HL-60/S4 treated with retinoic acid at 250 ng/mL for 4 days and 3 days (cell line): Measurements from ENCODE around the gene CEP128.

Experiments used
- in situ Hi-C: fragments of 300-500 bp; cut with MboI; formaldehyde crosslinking; loops from 2 replicates; pipeline ENCODE4 v1.7.0; 2022; ENCODE audit warnings: low sequenced_read_pairs

CEP128 gene

DNA sequence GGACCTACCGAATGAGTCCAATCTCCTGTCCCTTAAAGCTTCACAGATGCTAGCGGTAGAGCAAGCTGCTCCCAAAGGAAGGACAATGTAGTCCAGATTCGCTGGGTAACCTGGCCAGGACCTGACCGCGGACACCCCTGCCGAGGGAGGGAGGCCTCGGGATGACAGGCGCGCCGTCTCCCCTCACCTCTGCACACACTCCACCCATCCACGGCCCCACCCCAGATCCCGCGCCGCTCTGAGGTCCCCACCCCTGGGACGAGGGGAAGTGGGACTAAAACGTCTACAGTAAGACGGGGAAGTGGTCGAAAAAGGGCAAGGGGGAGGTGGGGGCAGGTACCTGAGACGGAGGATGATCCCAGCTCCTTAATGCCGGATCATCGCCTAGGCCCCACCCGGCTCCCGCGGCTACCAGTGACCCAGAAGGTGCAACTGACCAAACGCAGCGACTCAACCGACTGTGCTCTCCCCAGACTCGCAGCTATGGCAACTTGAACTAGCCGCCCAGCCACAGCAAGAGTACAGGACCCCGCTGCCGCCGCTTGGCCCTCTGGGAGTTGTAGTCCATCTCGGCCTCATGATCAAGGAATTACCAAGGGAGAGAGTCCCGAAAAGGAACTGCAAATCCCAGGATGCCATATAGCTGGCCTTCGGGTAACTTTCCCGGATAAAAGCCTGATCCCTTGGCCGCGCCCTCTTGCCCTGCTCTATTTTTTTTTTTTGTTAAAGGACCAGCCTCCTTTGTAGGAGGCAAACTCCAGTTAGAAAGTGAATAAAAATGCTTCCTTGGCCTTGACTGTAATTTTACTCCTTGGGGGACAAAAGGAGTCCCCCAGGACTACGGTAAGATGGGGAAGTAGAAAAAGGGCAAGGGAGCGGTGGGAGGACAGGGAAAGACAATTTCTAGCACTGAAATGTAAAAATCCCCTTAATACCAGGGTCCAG, at the start of gene CEP128:
CEP128 (minus strand) TSS at position 498 of the 945 bp plus-strand sequence.
- in situ Hi-C loops = no loop called here

DNA sequence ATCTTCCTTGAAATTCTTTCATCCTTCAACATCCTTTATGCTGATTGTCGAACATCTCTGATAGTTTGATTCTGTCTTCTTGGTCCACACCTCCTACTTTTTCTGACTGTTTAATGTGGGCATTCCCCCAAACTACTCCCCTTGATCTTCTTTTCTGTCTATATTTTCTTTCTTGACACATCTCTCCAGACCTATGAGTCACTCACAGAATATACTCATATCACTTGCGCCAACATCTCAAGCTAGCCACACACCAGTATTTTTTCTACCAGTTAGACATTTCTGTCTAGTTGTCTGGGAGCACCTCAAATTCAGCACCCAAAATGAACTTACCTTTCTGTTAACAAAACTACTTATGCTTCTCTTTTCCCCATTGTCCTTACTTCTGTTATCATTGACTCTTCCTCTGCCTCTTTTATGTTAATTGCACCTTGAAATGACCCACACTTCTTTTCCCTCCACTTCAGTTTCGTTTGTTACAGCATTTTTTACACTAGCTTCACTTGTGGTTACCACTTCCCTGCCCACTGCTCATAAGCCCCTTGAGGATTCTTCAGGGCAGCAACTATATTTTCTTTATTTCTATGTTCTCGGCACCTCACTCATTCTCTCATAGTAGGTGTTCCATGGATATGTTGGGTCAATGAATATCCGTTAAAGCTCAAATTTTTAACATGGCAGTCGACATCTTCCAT, 47.3 kb upstream of the CEP128 start:
- in situ Hi-C loops = loop anchor here (25.0 kb wide), 1 partner anchor 173 kb away; no protein-coding TSS in a partner anchor

DNA sequence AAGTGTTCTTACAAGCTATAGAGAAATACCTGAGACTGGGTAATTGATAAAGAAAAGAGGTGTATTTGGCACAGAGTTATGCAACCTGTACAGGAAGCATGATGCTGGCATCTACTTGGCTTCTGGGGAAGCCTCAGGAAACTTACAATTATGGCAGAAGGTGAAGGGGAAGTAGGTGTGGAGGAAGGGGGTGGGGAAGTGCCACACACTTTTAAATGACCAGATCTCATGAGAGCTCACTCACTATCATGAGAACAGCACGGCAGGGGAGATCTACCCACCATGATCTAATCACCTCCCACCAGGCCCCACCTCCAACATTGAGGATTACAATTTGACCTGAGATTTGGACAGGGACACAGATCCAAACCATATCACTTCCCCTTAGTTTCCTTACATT, 46.7 kb upstream of the CEP128 start:
- in situ Hi-C loops = loop anchor here (25.0 kb wide), 1 partner anchor 174 kb away; no protein-coding TSS in a partner anchor

DNA sequence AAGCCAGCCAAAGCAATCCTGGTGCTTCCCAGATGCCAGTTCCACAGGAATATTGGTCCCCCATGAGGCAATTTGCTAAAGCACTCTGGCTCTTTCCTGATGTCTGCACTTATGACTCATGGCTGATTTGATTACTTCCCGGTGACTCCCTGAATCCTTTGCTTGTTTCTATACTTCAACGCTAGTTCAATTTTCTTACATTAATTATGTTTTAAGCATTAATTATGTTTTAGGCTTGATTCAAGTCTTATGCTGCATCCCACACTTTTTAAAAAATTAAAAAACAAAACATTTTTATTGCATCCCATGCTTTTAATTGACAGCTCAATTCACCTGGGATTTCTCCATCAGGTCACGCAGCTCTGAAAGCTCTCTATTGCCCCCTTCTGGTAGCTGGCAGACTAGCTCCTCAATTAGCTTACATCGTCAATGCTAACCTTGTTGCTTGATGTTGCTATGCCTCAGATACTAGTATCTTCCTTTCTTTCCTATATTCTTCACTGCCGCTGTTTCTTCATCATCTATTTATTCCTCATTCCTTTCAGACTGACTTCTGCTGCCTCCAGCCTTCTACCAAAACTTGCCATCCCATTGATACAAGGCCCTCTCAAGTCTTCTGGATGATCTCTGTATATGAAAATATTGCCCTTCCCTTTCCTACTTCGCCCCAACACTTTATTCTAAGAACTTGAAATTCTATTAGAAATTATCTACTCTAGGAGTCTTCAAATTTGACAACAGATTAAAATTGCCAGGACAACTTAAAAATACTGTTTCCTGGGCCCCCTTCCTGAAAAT, 45.9 kb upstream of the CEP128 start:
- in situ Hi-C loops = loop anchor here (25.0 kb wide), 1 partner anchor 175 kb away; no protein-coding TSS in a partner anchor

DNA sequence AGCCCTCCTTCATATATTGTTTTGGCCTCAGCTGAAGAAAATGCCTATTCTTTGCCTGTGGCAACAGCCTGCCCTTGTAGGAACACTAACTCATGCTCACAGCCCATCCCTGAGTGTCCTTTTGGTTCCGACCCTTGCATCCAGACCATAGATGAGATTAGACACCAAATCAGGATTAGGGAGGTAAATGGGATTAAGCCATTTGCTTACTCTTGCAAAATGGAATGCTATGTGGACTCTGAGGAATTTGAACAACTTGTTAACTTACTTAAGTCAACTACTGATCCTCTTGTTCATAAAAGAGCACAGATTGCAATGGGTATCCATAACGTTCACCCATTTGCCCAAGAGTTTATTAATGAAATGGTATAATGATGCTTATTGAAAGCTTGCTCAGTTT, 41.2 kb upstream of the CEP128 start:
- in situ Hi-C loops = loop anchor here (25.0 kb wide), 1 partner anchor 180 kb away; no protein-coding TSS in a partner anchor

DNA sequence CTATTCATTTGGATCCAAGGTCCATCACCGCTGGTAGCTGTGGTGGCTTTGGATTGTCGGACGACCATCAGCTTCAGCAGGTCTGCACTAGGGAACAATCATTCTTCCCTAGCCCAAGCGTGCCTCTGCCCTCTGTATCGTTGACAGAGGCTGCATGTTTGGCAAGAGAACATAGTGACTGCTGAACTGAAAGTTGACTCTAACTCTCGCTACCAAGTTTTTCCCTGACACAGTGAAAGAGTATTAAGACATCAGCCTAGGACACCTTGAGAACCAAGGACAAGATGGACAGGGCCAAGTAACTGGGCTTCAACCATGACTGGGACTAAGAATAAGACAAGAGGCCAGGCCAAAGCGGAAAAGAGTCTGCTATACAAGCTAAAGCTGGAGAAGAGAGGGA, 40.1 kb upstream of the CEP128 start:
- in situ Hi-C loops = loop anchor here (25.0 kb wide), 1 partner anchor 181 kb away; no protein-coding TSS in a partner anchor

DNA sequence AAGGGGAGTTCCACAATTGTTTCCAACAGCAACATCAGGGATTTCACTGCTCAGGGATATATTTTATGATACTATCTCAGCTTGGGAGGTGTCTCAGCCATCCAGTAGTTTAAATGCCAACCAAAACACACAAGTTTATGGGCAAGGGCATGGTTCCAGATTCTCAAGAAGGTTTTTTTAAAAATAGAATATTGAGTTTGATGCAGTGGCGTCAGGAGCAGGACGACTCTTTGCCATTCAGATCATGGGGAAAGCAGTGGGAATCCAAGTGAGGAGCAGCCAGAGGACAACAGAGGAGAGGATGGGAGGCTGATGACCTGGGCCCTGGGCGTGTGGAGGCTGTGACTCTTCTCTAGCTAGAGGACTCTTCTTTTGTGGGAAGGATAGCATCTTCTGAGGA, 39.6 kb upstream of the CEP128 start:
- in situ Hi-C loops = loop anchor here (25.0 kb wide), 1 partner anchor 181 kb away; no protein-coding TSS in a partner anchor

DNA sequence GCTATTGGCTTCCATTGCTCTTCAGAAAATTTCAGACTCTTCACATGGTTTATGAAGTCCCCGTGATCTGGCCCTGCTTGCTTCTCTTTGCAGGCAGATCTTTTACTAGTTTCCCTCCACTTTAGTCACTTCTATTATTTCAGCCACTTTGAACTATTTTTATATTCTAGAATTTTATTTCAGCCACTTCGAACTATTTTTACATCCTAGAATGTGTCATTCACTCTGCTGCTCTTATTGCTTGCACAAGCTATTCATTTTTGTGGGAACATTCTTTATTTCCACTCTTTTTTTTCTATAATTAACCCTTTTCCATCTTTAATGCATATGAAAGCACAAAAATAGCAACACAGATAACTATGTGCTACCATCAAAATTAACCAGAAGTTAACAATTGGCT, 38.4 kb upstream of the CEP128 start:
- in situ Hi-C loops = loop anchor here (25.0 kb wide), 1 partner anchor 182 kb away; no protein-coding TSS in a partner anchor

DNA sequence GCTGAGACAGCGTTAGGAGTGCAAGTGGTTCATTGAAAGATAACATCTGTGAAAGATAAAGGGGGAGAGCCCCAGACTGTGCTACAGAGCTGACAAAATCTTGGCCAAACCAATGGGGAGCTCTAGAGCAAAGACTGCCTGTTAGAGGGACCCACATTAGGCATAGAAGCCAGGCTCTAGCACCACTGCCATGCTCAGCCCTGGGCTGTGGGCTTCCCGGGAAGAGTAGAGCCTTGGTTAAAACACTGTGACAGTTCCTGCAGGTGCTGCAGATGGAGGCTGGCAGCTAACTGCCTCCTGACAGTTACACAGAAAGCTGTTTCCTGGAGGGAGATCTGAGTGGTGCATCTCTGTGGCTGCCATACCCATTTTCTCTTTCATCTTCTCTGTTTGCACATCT, 36.9 kb upstream of the CEP128 start:
- in situ Hi-C loops = loop anchor here (25.0 kb wide), 1 partner anchor 184 kb away; no protein-coding TSS in a partner anchor

DNA sequence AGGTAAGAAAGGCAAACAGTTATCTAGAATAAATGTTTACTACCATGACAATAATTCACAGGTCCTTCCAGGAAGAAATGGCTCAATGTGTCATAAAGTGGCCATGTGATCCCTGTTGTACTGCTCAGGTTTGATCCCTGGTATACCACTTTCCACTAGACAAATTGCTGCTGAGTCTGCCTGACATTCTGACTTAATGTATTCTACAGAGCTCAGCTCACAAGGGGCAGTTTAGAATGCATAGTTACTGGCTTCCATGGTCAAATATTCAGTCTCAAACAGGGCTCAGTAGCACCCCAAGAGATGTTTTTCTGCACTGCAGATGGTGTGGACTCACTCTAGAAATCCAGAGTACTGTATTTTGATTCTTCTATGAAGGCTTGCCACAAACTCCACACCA, 35.7 kb upstream of the CEP128 start:
- in situ Hi-C loops = loop anchor here (25.0 kb wide), 1 partner anchor 185 kb away; no protein-coding TSS in a partner anchor

DNA sequence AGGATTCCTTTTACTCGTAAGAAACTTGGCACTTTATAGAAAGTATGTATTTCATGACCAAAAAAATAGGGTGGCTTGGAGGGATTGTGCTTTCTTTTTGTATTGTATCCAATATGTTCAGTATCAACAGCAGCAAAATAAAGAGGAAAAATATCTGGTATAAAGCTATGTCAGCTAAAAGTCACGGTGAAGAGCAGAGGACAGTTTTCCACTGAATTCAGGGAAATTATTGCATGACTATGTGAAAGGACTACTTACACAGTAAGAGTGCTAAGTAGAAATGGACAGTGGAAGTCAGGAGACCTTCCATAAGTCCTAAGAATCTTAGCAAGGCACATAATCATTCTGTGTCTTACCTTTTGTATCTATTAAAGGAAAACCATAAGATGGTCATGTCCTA, 33.1 kb upstream of the CEP128 start:
- in situ Hi-C loops = loop anchor here (25.0 kb wide), 1 partner anchor 188 kb away; no protein-coding TSS in a partner anchor

DNA sequence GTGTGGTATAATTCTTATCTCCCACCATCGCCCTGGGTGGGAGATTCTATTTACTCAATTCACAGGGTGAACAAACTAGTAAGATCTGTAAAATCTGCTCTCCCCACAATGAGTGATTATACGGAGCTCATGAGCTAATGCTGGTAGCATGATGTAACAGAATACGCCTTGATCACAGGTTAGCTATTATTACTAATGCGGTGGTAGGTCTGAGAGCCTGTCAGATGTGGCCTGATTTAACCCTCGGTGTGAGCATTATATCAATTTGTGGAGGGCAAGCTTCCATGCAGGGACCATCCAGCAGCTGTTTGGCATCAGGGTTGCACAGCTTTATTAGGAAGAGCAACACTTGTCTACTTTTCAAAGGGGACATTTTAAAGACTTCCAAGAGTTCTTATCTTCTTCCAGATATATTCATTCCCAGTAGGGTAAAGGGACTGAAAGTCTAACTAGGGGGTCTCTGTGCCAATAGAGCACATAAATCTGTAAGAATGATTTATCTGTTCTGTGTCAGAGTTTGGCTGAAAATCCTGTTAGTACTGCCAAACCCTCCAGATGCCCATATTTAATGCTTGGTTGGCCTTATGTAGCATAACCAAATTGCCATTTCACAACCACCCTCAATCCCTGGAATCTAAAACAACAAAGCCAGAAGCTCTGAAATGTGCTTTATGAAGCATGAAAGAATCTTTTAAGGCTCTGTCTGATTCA, 32.5 kb upstream of the CEP128 start:
- in situ Hi-C loops = no loop called here

DNA sequence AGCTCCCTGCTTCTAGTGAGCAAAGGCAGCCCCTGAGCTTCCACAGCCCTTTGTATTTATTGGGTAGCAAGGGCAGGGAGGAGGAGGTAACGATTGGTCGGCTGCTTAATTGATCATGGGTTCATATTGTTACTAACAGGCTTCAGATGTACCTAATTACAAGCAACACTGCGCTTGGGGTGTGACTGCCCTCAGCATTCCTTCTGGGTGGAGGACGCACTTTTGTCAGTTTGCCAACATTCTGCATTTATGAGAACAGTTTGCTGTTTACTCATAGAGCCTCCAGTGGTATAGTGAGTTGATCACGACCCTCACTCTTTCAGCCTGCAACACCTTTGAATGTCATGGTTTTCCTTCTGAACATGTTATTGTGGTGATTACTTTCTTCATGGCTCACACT, 23.5 kb upstream of the CEP128 start:
- in situ Hi-C loops = no loop called here

DNA sequence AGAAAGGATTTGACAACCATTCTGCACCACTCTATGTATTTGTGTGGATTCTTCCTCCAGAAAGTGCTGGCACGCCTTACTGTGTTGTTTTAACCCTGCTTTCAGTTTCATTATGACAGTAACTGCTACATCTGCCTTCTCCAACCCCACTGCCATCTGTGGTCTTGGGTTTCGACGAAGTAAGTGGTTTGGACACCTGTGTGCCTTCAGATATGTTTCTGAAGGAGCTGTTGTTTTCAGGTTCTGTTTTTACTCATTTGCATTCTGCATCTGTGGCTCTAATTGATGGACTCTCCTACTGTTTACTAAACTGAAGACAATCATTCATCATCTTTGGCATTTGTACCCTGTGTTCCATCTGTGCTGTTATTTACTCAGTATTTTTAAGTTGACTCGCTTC, 18.0 kb upstream of the CEP128 start:
- in situ Hi-C loops = no loop called here

DNA sequence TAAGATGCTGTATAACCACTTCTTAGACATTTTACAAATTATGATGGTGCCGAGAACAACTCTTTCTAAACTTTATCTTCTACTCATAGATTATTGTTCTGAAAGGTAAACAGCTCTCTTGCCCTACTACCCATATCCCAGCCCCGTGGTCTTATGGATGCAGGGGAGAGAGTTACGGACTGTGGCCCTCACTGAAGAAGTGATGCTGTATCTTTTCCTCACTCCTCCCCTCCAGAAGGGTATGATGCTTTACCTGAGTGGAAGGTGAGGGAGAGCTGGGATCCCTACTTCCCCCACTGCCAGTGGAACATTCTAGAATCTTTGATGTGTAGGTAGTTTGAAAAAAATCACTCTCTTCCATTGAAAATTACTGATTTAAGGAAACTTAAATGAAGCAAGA, 17.4 kb upstream of the CEP128 start:
- in situ Hi-C loops = no loop called here

DNA sequence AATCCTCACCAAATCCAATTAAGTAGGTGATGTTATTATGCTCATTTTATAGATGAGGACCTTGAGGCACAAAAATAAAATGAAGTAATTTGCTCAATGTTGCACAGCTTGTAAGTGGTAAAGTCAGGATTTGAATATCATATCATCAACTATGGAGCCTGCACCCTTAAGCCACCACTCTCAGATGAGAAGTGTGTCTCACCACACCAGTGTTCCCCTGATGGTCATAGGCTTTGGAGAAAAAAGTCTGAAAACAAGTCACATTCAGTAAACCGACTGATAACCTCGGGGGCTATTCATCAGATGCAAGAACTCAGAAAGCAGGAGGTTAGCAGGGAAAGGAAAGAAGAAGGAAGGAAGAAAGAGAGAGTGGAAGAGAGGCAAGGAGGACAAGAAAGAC, 16.7 kb upstream of the CEP128 start:
- in situ Hi-C loops = no loop called here

DNA sequence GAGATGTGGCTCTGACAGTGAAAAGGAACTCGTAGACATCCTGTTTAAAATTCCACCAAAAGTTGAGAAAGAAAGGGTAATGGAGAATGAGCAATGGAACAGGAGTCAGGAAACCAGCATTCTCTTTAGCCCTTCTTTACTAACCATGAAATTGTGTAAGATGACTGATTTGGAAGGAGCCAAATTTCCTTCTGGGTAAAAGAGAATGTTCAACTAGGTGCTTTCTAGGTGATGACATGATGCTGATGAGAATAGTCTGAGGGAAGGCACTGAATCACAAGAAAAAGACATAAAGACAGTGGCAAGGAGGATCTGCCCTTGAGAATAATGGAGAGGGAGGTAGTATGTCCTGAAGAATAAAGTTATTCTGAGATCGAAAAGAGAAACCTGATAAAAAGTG, 16.1 kb upstream of the CEP128 start:
- in situ Hi-C loops = no loop called here

DNA sequence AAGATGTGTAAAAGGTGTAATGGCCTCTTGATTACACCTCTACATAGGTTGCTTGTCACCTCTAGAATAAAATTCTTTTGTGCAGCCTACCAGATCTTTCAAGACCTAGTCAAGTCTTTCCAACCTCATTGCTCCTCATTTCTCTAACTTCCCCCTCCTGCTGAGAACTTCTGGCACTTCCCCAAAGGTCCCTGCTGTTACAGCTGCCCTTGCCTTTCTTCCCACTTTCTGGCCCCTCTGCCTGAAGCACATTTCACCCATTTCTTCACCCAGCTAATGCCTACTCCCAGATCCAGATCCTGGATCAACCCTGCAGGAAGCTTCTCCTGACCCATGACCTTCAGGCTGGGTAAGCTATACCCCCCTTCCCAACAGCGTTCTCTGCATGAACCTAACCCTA, 15.4 kb upstream of the CEP128 start:
- in situ Hi-C loops = no loop called here

DNA sequence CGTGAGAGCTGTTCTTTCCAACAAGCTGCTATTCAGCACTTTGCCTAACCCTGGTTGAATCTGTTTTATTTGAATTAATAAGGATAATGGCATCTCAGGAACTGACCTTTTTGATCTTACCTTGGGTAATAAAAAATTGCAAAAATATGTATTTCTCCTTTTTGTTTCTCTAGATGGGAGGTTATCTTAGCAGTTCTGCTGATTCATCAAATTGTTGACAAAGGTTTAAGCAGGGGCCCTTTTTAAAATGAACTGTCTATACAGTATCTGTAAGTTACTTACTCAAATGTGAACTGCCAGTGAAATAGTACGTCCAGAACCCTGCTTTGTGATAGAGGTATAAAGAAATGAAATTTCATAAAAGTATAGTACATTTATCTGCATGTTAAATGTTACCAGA, 14.6 kb upstream of the CEP128 start:
- in situ Hi-C loops = no loop called here

DNA sequence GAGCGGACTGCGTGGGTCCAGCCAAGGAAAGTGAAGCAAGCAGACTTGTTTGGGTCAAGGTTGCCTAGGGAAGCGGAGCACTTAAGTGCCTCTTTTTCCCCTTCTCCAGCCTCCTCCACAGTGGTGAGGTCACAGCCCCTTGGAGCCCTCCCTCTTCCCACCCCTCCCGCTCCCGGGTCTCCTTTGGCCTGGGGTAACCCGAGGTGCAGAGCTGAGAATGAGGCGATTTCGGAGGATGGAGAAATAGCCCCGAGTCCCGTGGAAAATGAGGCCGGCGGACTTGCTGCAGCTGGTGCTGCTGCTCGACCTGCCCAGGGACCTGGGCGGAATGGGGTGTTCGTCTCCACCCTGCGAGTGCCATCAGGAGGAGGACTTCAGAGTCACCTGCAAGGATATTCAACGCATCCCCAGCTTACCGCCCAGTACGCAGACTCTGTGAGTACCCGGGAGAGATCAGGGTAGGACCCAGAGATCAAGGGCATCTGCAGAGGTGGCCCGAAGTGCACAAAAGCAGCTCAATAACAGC, 13.9 kb upstream of the CEP128 start, which contains the start of gene TSHR:
TSHR (plus strand) TSS at position 206 of the 526 bp plus-strand sequence; CDS start at position 266, 60 bp downstream.
- in situ Hi-C loops = no loop called here
